Brain microvascular endothelial cell (primary cell): ENCODE measurements around the gene KRT35.

Experiments
- DNase-seq: peaks from one replicate; pipeline ENCODE4 v3.0.0-alpha.2; 2020
- H3K27ac ChIP-seq: fragments of 250-450 bp; sonication (Bioruptor Pico); 2 replicates; pipeline ENCODE4 v1.5.1; 2020; ENCODE audit warnings: mild to moderate bottlenecking, moderate library complexity
- H3K27me3 ChIP-seq: fragments of 250-450 bp; sonication (Bioruptor Pico); replicated peaks from 2 replicates; pipeline ENCODE4 v1.5.1; 2020; ENCODE audit warnings: mild to moderate bottlenecking
- H3K36me3 ChIP-seq: fragments of 250-450 bp; sonication (Bioruptor Pico); replicated peaks from 2 replicates; pipeline ENCODE4 v1.5.1; 2020; ENCODE audit warnings: mild to moderate bottlenecking
- H3K4me3 ChIP-seq: 2 replicates; pipeline ENCODE4 v1.5.1; 2011; ENCODE audit warnings: low read depth, mild to moderate bottlenecking, control low read depth, low read length, moderate library complexity
- in situ Hi-C: cut with HindIII; loops from 2 replicates; pipeline ENCODE4 v1.10.0; 2017; ENCODE audit warnings: low sequenced_read_pairs, low pct_ligation_motif_present
- TF ChIP-seq, protein P1 (sequence below): IDR thresholded peaks from 2 replicates; pipeline ENCODE4 v1.5.1; 2011; ENCODE audit warnings: low read depth, mild to moderate bottlenecking, moderate library complexity, low read length, control low read depth, inconsistent platforms; ENCODE audit errors: missing control alignments

Gene KRT35

GRCh38 chr17:41444640-41445039 is 36.3 kb downstream of the KRT35 start:
- Histone ChIP-seq H3K27me3 (no peaks in the 10 kb centered on the region), H3K27ac (no peak overlapping the region), H3K4me3 (no peak overlapping the region), H3K36me3 (no peaks in the 10 kb centered on the region)
- in situ Hi-C loops, result no loop called here
- no peak for DNase-seq
- TF ChIP-seq, protein P1, sequence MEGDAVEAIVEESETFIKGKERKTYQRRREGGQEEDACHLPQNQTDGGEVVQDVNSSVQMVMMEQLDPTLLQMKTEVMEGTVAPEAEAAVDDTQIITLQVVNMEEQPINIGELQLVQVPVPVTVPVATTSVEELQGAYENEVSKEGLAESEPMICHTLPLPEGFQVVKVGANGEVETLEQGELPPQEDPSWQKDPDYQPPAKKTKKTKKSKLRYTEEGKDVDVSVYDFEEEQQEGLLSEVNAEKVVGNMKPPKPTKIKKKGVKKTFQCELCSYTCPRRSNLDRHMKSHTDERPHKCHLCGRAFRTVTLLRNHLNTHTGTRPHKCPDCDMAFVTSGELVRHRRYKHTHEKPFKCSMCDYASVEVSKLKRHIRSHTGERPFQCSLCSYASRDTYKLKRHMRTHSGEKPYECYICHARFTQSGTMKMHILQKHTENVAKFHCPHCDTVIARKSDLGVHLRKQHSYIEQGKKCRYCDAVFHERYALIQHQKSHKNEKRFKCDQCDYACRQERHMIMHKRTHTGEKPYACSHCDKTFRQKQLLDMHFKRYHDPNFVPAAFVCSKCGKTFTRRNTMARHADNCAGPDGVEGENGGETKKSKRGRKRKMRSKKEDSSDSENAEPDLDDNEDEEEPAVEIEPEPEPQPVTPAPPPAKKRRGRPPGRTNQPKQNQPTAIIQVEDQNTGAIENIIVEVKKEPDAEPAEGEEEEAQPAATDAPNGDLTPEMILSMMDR, result no peak

- Histone ChIP-seq H3K4me3 (no peak overlapping the region), H3K27ac (no peak overlapping the region), H3K36me3 (no peaks in the 10 kb centered on the region), H3K27me3 (no peaks in the 10 kb centered on the region)
- in situ Hi-C loops, result no loop called here
- TF ChIP-seq, protein P1, result no peak
- no peak for DNase-seq
These were observed 36.8 kb downstream of the KRT35 start for GRCh38 chr17:41444186-41444585.

DNA sequence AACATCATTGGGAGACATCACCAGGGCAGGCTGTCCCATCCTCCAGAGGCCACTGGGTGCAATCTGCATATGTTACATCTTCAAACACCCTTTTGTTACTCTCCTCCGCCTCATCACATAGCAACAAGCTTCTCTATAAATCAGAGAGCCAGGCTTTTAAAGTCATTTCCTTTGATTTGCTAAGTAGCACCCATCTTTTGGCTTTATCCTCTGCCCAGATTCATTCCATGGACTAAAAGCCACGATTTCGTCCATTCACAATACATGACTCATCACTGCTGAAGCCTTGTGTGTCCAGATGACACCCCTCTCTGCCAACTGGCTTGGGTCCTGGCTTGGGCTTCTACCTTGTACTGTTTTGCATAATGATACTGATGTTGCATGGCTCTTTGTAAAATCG is 38.2 kb downstream of the KRT35 start:
- no peaks in the 10 kb centered on the region for H3K27me3 ChIP-seq
- in situ Hi-C loops, result no loop called here
- no peaks in the 10 kb centered on the region for H3K36me3 ChIP-seq
- peak; percentile 56 for DNase-seq
- TF ChIP-seq, protein P1, result no peak
- H3K27ac ChIP-seq, result no peak overlapping the region
- H3K4me3 ChIP-seq, result no peak overlapping the region

GRCh38 chr17:41440531-41441033 is 40.4 kb downstream of the KRT35 start, which contains the start of gene KRT38:
KRT38 (minus strand) TSS chr17:41440983; CDS start chr17:41440921, 62 bp downstream.
- H3K4me3 ChIP-seq, result no peak within 1 kb of the TSS
- TF ChIP-seq, protein P1, result no peak
- no peak for DNase-seq

GRCh38 chr17:41439375-41439774 is 41.6 kb downstream of the KRT35 start:
- no peaks in the 10 kb centered on the region for H3K27me3 ChIP-seq
- TF ChIP-seq, protein P1, result no peak
- H3K27ac ChIP-seq, result no peak overlapping the region
- no peaks in the 10 kb centered on the region for H3K36me3 ChIP-seq
- in situ Hi-C loops, result no loop called here
- no peak for DNase-seq
- no peak overlapping the region for H3K4me3 ChIP-seq

More at GRCh38 chr17:41440531-41441033, 40.4 kb downstream of the KRT35 start, which contains the start of gene KRT38:
- no peak within 1 kb of the TSS for H3K27ac ChIP-seq
- H3K36me3 ChIP-seq, result no peaks in the 10 kb centered on the region
- no peaks in the 10 kb centered on the region for H3K27me3 ChIP-seq
- in situ Hi-C loops, result no loop called here

DNA sequence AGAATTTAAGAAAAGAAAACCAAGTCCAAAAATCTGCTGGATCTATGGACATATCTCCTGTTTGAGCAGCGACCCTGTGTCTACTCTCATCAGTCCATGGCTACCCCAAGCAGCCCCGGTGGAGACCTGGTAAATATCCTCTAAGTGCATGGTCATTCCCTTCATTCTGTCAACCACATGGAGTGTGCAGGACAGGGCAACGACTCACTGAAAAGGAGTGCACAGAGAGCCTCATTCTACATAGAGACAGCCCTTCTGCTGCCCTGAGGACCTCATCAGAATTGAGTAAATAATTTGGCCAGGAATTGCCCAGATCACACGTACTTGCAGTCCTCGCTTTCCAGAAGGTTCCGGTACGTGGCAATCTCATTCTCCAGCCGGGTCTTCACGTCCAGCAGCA is 43.2 kb downstream of the KRT35 start:
- Histone ChIP-seq H3K27ac (no peak overlapping the region), H3K36me3 (no peaks in the 10 kb centered on the region), H3K4me3 (no peak overlapping the region), H3K27me3 (no peaks in the 10 kb centered on the region)
- DNase-seq, result no peak
- in situ Hi-C loops, result no loop called here
- TF ChIP-seq, protein P1, result no peak
